NB4 (cell line): ENCODE data around the gene GPLD1.
"Not testable (repeated sequence)": the region's sequence is repeated elsewhere in the genome, so short reads cannot be mapped to it uniquely, and the experiment has no call there.

Experiments used
- DNase-seq: peaks from one replicate; pipeline ENCODE4 v3.0.0; 2010; ENCODE audit warnings: low read depth
- H3K4me3 ChIP-seq: one replicate; pipeline ENCODE4 v1.5.1; 2011; ENCODE audit warnings: mild to moderate bottlenecking, low read depth, low read length, moderate library complexity
- MYC ChIP-seq: IDR thresholded peaks from 2 replicates; pipeline ENCODE4 v1.6.1; 2011; ENCODE audit warnings: low read depth, low read length
- POLR2A ChIP-seq: IDR thresholded peaks from 2 replicates; pipeline ENCODE4 v1.6.1; 2011; ENCODE audit warnings: mild to moderate bottlenecking; ENCODE audit not compliant: insufficient read length; ENCODE audit errors: extremely low read depth
- TF ChIP-seq, protein P1 (sequence below): IDR thresholded peaks from one replicate; pipeline ENCODE4 v1.5.1; 2012; ENCODE audit warnings: low read depth, low read length
- TF ChIP-seq, protein P2 (sequence below): IDR thresholded peaks from 2 replicates; pipeline ENCODE4 v1.6.1; 2011; ENCODE audit warnings: low read depth, low read length

Gene GPLD1

DNA sequence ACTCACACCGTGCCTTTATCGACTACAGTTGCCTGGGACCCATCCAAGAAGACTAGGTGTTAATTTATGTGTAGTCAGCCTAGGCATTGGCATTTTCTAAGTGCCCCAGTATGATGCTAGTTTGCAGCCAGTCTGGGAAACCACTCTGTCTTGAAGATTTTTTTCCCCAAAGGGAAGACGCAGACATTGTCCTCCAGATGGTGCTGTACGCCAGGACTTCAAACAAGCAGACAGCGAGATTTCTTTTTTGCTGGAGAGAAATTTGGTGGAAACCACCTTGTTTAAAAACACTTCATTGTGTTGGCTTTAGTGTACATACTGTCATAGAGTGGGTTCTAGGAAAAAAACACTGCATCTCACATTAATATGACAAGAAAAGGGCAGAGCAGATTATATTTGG, 35.4 kb upstream of the GPLD1 start:
- H3K4me3 ChIP-seq, result no peak overlapping the region
- peak; percentile 66 for DNase-seq
- TF ChIP-seq POLR2A, result no peak
- TF ChIP-seq, protein P1, sequence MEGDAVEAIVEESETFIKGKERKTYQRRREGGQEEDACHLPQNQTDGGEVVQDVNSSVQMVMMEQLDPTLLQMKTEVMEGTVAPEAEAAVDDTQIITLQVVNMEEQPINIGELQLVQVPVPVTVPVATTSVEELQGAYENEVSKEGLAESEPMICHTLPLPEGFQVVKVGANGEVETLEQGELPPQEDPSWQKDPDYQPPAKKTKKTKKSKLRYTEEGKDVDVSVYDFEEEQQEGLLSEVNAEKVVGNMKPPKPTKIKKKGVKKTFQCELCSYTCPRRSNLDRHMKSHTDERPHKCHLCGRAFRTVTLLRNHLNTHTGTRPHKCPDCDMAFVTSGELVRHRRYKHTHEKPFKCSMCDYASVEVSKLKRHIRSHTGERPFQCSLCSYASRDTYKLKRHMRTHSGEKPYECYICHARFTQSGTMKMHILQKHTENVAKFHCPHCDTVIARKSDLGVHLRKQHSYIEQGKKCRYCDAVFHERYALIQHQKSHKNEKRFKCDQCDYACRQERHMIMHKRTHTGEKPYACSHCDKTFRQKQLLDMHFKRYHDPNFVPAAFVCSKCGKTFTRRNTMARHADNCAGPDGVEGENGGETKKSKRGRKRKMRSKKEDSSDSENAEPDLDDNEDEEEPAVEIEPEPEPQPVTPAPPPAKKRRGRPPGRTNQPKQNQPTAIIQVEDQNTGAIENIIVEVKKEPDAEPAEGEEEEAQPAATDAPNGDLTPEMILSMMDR, result peak; percentile 72

DNA sequence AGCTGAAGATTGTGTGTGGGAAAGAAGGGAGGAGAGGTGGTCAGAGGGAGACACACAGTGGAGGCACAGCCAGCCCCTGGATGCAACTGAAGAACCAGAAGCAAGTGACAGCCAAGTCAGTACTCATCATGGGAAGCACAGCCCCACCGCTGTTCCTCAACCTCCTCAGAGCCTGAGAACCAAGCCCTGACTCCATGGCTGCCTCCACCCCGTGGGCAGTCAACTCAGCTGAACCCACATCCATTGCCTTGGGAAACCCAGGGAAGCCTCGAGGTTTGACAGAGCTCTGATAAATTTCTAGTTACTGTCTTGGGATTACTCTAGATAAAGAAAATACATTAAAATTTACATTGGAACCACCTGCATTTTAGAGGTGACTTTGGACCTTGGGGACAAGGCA, 35.0 kb upstream of the GPLD1 start:
- TF ChIP-seq MYC, result no peak
- TF ChIP-seq, protein P2, sequence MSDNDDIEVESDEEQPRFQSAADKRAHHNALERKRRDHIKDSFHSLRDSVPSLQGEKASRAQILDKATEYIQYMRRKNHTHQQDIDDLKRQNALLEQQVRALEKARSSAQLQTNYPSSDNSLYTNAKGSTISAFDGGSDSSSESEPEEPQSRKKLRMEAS, result no peak
- no peak overlapping the region for H3K4me3 ChIP-seq
- DNase-seq, result no peak

DNA sequence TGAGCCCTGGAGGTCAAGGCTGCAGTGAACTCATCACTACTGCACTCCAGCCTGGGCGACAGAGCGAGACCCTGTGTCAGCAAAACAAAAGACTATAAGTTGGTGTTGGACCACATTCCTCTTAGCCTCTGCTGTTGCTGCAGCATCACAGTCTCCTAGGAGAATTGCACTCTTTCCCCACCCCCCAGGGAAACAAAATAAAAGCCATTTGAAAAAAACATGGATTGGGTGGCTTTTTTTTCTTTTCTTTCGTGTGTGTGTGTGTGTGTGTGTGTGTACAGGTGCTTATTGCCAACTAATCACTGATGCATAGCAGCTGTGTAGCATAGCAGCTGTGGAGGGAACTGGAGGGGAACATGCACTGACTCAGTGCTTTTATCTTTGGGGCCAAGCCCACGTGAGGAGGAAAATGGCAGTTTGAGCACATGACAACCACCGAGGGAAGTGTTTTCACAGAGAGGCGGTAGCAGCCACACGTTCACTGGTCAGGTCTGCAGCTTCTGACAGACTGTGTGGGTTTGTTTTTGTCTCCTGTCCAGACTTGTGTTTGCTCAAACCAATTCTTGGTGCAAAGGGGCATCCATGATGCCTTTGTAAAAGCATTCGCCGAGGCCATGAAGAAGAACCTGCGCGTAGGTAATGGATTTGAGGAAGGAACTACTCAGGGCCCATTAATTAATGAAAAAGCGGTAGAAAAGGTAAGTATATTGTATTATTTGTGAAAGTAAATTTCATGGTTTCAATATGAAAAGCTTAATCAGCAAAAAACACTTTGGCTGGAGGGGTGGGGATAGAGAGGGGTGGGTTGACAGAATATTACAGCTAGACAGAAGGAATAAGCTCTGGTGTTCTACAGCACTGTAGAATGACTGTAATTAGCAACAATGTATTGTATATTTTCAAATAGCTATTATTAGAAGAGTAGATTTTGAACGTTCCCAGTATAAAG, 33.1 kb upstream of the GPLD1 start:
- no peak for TF ChIP-seq MYC
- TF ChIP-seq POLR2A, result no peak
- TF ChIP-seq, protein P2, result no peak
- TF ChIP-seq, protein P1, result no peak
- no peak for DNase-seq
- no peak overlapping the region for H3K4me3 ChIP-seq

DNA sequence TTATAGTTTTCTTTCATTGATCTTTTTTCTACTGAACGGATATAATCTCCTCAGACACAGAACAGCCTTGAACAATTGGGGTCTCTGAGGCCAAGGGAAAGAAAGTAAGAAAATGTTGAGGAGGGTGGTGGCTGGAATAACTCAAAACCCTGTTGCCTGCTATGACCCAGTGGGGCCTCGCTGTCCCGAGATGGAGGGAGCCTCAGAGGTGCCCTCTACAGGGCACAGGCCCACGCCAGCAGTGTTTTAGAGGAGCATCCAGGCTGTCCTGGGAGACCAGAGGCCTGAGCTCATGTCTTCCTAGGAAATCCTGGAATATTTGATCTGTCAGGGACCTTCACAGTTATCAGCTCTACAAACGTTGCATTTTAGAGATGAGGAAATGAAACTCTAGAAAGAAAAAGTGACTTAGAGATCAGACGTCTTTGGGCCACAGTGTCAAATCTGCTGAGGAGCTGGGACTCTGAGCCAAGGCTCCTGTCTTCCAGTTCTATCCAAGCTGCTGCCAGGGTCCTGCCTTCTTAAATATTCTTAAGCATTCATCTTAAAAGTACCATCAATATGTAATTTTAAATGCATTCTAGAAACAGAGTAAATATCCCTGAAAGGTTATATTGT, 31.7 kb upstream of the GPLD1 start:
- H3K4me3 ChIP-seq, result no peak overlapping the region
- TF ChIP-seq, protein P1, result peak; percentile 82
- TF ChIP-seq, protein P2, result no peak
- TF ChIP-seq POLR2A (no peak), MYC (no peak)
- peak; percentile 50 for DNase-seq

DNA sequence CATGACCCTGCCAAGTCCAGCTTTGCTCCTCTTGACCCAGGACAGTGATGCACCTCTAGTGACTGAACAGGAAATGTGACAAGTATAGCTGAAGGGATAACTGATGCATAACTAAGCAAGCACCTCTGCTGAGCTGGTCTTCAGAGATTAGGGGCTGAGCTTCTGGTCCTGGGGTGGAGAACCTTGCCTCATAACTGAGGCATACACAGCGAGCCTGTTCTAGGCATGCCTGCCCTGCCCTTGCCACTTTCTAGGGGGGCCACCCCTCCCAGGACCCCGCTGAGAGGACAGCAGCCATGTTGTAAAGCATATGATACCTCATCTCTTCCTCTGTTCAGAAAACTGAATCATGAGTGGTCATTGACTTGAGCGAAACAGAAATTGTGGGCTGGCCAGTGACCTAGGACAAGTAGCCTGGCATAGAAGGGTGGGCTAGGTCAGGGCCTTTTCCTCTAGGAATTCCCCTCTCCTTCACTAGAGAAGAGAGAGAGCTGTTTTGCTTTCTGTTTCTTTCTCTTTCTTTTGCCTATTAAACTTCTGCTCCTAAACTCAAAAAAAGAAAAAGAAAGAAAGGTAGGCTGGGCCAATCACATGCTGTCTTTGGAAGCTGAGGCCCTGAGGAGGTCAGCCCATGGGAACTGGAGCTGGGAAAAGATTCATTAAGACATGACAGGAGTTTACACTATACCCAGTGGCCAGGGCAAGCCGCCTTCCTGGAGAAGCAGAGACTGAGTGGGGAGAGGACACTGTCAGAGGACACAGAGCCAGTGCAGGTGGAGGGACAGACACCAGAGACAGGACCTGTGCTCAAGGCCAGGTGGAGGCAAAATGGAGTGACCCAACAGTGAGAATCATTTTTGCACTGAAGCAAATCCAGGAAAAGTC, 28.5 kb upstream of the GPLD1 start:
- H3K4me3 ChIP-seq, result no peak overlapping the region
- no peak for DNase-seq
- no peak for TF ChIP-seq MYC
- TF ChIP-seq, protein P2, result no peak

DNA sequence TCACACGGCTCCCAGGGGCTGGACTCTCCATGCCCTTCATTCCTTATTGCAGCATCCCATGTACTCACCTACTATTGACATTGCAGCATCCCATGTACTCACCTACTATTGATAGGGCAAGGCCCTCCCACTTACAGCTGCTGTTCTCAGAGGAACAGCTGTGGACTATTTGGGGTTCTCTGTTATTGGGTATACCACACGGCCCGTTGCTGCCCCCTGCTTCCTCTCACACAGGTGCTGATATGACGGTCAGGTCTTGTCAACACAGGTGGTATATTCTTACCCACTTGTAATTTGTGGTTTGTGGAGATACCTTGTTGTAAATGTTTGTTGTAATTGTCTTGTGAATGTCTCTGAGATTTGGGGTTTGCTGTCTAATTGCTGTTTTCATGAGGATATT, 24.2 kb upstream of the GPLD1 start:
- H3K4me3 ChIP-seq, result no peak overlapping the region
- DNase-seq, result no peak
- TF ChIP-seq MYC, result no peak
- TF ChIP-seq, protein P2, result no peak
- no peak for TF ChIP-seq POLR2A
- TF ChIP-seq, protein P1, result no peak

DNA sequence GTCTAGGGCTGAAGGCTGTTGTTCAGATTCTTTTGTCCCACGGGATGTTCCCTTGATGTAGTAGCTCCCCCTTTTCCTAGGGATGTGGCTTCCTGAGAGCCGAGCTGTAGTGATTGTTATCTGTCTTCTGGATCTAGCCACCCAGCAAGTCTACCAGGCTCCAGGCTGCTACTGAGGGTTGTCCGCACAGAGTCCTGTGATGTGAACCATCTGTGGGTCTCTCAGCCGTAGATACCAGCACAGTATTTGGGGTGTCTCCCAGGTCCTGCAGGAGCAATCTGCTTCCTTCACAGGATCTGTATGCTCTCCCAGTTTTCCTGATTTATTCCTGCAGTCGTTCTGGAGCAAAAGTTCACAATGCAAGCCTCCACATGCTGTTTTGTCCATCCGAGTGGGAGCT, 22.6 kb upstream of the GPLD1 start:
- not testable (repeated sequence) for DNase-seq, H3K4me3 ChIP-seq
